Activated effector memory CD4-positive, alpha-beta T cell treated with Interleukin-2 at 50 U/mL for 16 hours (primary cell): ENCODE data around the gene ERO1A.

ENCODE experiments used
- DNase-seq: peaks from one replicate; pipeline ENCODE4 v3.0.0-alpha.2; 2020

ERO1A gene

GRCh38 chr14:52599974-52600373 lies 95.4 kb downstream of the ERO1A start:
- no peak for DNase-seq

DNA sequence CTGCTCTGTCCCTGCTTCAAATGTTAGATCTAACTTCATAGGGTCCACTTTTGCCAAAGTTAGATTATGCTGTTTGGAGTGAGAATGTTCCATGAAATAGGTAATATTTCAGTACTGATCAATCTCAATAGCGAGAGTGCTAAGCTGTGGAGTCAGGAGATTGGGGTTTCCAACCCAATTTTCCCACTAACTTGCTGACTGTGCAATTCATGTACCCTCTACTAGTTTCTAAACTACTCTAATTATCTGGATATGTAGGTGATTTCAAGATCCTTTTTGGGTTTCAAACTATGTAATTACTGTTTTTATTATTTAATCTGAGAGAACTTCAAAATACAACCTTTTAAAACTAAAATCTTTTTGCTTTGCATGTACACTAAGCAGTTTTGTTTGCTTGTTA lies 96.8 kb downstream of the ERO1A start:
- DNase-seq, result no peak

DNA sequence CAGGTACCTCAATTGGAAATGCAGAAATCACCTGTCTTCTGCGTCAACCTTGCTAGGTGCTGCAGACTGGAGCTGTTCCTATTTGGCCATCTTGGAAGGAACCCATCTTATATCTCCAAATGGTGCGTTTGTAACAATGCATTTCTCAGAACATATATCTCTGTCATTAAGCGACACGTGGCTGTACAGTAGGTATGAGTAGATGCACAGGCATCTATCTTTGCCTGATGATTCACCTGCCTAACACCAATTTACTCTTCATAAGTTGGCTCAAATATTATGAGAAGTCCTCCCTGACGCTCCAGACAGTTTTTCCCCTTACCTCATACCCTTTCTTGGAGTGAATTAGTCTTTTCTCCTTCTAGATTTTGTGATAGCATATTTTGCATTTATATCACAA lies 98.5 kb downstream of the ERO1A start:
- DNase-seq, result no peak

- no peak for DNase-seq
These were observed 99.0 kb downstream of the ERO1A start for GRCh38 chr14:52596320-52596719.

DNA sequence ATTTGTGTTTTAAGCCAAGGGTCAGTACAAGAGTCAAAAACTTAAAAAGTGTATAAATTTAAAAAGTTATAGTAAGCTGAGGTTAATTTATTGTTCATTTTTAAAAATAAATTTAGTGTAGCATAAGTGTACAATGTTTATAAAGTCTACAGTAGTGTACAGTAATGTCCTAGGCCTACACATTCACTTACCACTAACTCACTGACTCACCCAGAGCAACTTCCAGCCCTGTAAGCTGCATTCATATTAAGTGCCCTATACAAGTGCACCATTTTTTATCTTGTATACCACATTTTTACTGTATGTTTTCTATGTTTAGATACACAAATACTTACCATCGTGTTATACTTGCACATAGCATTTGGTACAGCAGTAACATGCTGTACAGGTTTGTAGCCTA lies 105.0 kb downstream of the ERO1A start:
- no peak for DNase-seq
